HCT116 (cell line): ENCODE measurements around the gene HIVEP3. TPM values are rescaled to one million over a fixed set of nuclear protein-coding genes. Genes with fewer than 3 reads are reported as not detected.

ENCODE experiments used
- ATAC-seq: fragments of 200-7000 bp; cut with Tn5 transposase; 2 replicates; pipeline ENCODE4 v1.9.1; 2020; ENCODE audit warnings: mild to moderate bottlenecking, moderate library complexity
- BruUV-seq: library from RNA; stranded (reverse); fragments of 400-500 nt; replicated peaks from 2 replicates; lab custom pipeline; 2021; lab: Mats Ljungman, UMichigan
- CTCF ChIA-PET: fragments of 300-600 bp; sonication (Branson Sonifier 250); formaldehyde crosslinking; loops from one replicate; lab custom pipeline; 2021; ENCODE audit warnings: antibody characterized with exemption; lab: Charles Lee
- POLR2A ChIA-PET: fragments of 300-600, 350-600 bp; sonication (Branson Sonifier 250); formaldehyde crosslinking; loops from one replicate; lab custom pipeline; 2021; ENCODE audit warnings: antibody characterized with exemption; lab: Charles Lee
- RAD21 ChIA-PET, 2 experiments: fragments of 300-600 bp; sonication (Branson Sonifier 250); formaldehyde crosslinking; loops; one replicate each; lab custom pipeline; 2023; ENCODE audit warnings: low total read pairs in 2 of 2; ENCODE audit not compliant: uncharacterized antibody in 2 of 2, unreplicated experiment in 2 of 2, low non-redundant PET in 1 of 2; lab: Charles Lee
- DNase-seq: peaks from one replicate; pipeline ENCODE4 v3.0.0-alpha.2; 2010; ENCODE audit warnings: low read depth, low spot score
- H2AFZ ChIP-seq: fragments of 200-600 bp; shearing (Covaris generic), sonication (generic); 2 replicates; pipeline ENCODE4 v1.6.1; 2017; ENCODE audit warnings: low read depth, mixed run types, mixed read lengths, antibody characterized with exemption, low read length; ENCODE audit not compliant: poor library complexity, severe bottlenecking
- H3K27ac ChIP-seq: 2 replicates; pipeline ENCODE4 v1.5.1; 2012; ENCODE audit warnings: low read depth, low read length
- H3K27me3 ChIP-seq: fragments of 200-600 bp; sonication (generic); 2 replicates; pipeline ENCODE4 v1.6.1; 2016; ENCODE audit warnings: mixed run types, low read length, mixed read lengths; ENCODE audit not compliant: insufficient read depth
- H3K36me3 ChIP-seq, 2 experiments: fragments of 200-500 bp in 1 of 2; fragments of 200-600 bp in 1 of 2; sonication (Bioruptor generic) in 1 of 2; sonication (generic) in 1 of 2; 2 replicates each; pipeline versions ENCODE4 v1.5.1 to v1.6.1; 2014 to 2016; ENCODE audit warnings: low read length in 2 of 2, inconsistent platforms in 1 of 2, mixed read lengths in 1 of 2, mixed run types in 1 of 2; ENCODE audit not compliant: insufficient read depth in 2 of 2, control insufficient read depth in 1 of 2
- H3K4me1 ChIP-seq, 2 experiments: fragments of 200-600 bp in 1 of 2; sonication (generic) in 1 of 2; 2 replicates each; pipeline versions ENCODE4 v1.5.1 to v1.6.1; 2012 to 2017; ENCODE audit warnings: low read length in 2 of 2, inconsistent platforms in 1 of 2, mild to moderate bottlenecking in 1 of 2, mixed read lengths in 1 of 2, mixed run types in 1 of 2, moderate library complexity in 1 of 2; ENCODE audit not compliant: insufficient read depth in 2 of 2, control insufficient read depth in 1 of 2
- H3K4me2 ChIP-seq: fragments of 200-600 bp; sonication (generic); 2 replicates; pipeline ENCODE4 v1.6.1; 2017; ENCODE audit warnings: mixed run types, low read length, mixed read lengths
- H3K4me3 ChIP-seq, 2 experiments: fragments of 200-600 bp in 1 of 2; sonication (generic) in 1 of 2; replicated peaks in 1 of 2; 2 replicates each; pipeline ENCODE4 v1.5.1; 2011 to 2016; ENCODE audit warnings: low read length in 2 of 2, control low read depth in 1 of 2, low read depth in 1 of 2, mild to moderate bottlenecking in 1 of 2, mixed read lengths in 1 of 2, mixed run types in 1 of 2
- H3K79me2 ChIP-seq: fragments of 200-600 bp; sonication (generic); 2 replicates; pipeline ENCODE4 v1.6.1; 2017; ENCODE audit warnings: mild to moderate bottlenecking, mixed run types, low read length, moderate library complexity, mixed read lengths; ENCODE audit not compliant: insufficient read depth
- H3K9ac ChIP-seq: fragments of 200-600 bp; sonication (generic); 2 replicates; pipeline ENCODE4 v1.6.1; 2016; ENCODE audit warnings: low read length, mixed read lengths
- H3K9me2 ChIP-seq: fragments of 200-600 bp; sonication (generic), shearing (Covaris generic); 2 replicates; pipeline ENCODE4 v1.6.1; 2017; ENCODE audit warnings: mixed run types, mild to moderate bottlenecking, moderate library complexity; ENCODE audit not compliant: insufficient read depth
- H3K9me3 ChIP-seq, 2 experiments: fragments of 200-500 bp in 1 of 2; fragments of 200-600 bp in 1 of 2; sonication (Bioruptor generic) in 1 of 2; sonication (generic) in 1 of 2; 2 replicates each; pipeline ENCODE4 v1.6.1; 2014 to 2017; ENCODE audit warnings: low read length in 2 of 2, mixed read lengths in 2 of 2, inconsistent platforms in 1 of 2, low read depth in 1 of 2, mild to moderate bottlenecking in 1 of 2, mixed run types in 1 of 2, moderate library complexity in 1 of 2; ENCODE audit not compliant: control insufficient read depth in 1 of 2, insufficient read depth in 1 of 2
- H4K20me1 ChIP-seq: fragments of 200-600 bp; sonication (generic), shearing (Covaris generic); 2 replicates; pipeline ENCODE4 v1.6.1; 2017; ENCODE audit warnings: mixed run types, mild to moderate bottlenecking, moderate library complexity; ENCODE audit not compliant: insufficient read depth
- CBX3 ChIP-seq: IDR thresholded peaks from 2 replicates; pipeline ENCODE4 v1.6.1; 2012; ENCODE audit warnings: low read depth
- CEBPB ChIP-seq: IDR thresholded peaks from 2 replicates; pipeline ENCODE4 v1.6.1; 2012; ENCODE audit warnings: low read depth
- EGR1 ChIP-seq: IDR thresholded peaks from 2 replicates; pipeline ENCODE4 v1.6.1; 2012; ENCODE audit warnings: low read depth
- EZH2 ChIP-seq: fragments of 200-600 bp; sonication (generic); IDR thresholded peaks from 2 replicates; pipeline ENCODE4 v1.6.1; 2017; ENCODE audit warnings: antibody characterized with exemption, mixed run types
- FOSL1 ChIP-seq: IDR thresholded peaks from 2 replicates; pipeline ENCODE4 v1.6.1; 2012; ENCODE audit warnings: low read depth
- JUND ChIP-seq: IDR thresholded peaks from 2 replicates; pipeline ENCODE4 v1.6.1; 2012
- RAD21 ChIP-seq: IDR thresholded peaks from 2 replicates; pipeline ENCODE4 v1.6.1; 2012; ENCODE audit warnings: low read depth, mild to moderate bottlenecking
- REST ChIP-seq: IDR thresholded peaks from 2 replicates; pipeline ENCODE4 v1.6.1; 2012; ENCODE audit warnings: low read depth
- SIN3A ChIP-seq: IDR thresholded peaks from 2 replicates; pipeline ENCODE4 v1.6.1; 2012; ENCODE audit warnings: low read depth
- SRF ChIP-seq: IDR thresholded peaks from 2 replicates; pipeline ENCODE4 v1.6.1; 2012; ENCODE audit warnings: low read depth
- YY1 ChIP-seq: IDR thresholded peaks from 2 replicates; pipeline ENCODE4 v1.6.1; 2011; ENCODE audit warnings: low read length, low read depth, moderate library complexity, mild to moderate bottlenecking; ENCODE audit not compliant: insufficient replicate concordance; ENCODE audit errors: extremely low read depth
- ZFX ChIP-seq: fragments of 450-650 bp; IDR thresholded peaks from 2 replicates; pipeline ENCODE4 v1.6.1; 2017
- ZNF274 ChIP-seq: fragments of 200-500 bp; sonication (Bioruptor generic); IDR thresholded peaks from 2 replicates; pipeline ENCODE4 v1.6.1; 2014; ENCODE audit warnings: mild to moderate bottlenecking, low read depth, low read length, inconsistent platforms
- intact Hi-C: fragments of 100-400 bp; cut with micrococcal nuclease; formaldehyde crosslinking; loops from 2 replicates; pipeline ENCODE4 v1.10.0; 2022
- total RNA-seq: library from RNA; stranded (reverse); gene quantifications from one replicate; pipeline ENCODE4 v1.2.1, GENCODE V29; 2021; ENCODE audit not compliant: unreplicated experiment
- TF ChIP-seq, protein P1 (sequence below), 3 experiments: fragments of 200-600 bp in 1 of 3; sonication (generic) in 1 of 3; IDR thresholded peaks in 2 of 3; conservative IDR thresholded peaks in 1 of 3; 2 replicates each; pipeline ENCODE4 v1.5.1; 2012 to 2017; ENCODE audit warnings: low read depth in 2 of 3, low read length in 2 of 3, antibody characterized with exemption in 1 of 3, borderline replicate concordance in 1 of 3, control low read depth in 1 of 3, mild to moderate bottlenecking in 1 of 3, mixed read lengths in 1 of 3, mixed run types in 1 of 3, moderate library complexity in 1 of 3; ENCODE audit not compliant: insufficient read depth in 1 of 3
- TF ChIP-seq, protein P2 (sequence below): IDR thresholded peaks from 2 replicates; pipeline ENCODE4 v1.6.1; 2012

HIVEP3 gene
- total RNA-seq, 1 experiment from 2014 or later, result 7.1 TPM

DNA sequence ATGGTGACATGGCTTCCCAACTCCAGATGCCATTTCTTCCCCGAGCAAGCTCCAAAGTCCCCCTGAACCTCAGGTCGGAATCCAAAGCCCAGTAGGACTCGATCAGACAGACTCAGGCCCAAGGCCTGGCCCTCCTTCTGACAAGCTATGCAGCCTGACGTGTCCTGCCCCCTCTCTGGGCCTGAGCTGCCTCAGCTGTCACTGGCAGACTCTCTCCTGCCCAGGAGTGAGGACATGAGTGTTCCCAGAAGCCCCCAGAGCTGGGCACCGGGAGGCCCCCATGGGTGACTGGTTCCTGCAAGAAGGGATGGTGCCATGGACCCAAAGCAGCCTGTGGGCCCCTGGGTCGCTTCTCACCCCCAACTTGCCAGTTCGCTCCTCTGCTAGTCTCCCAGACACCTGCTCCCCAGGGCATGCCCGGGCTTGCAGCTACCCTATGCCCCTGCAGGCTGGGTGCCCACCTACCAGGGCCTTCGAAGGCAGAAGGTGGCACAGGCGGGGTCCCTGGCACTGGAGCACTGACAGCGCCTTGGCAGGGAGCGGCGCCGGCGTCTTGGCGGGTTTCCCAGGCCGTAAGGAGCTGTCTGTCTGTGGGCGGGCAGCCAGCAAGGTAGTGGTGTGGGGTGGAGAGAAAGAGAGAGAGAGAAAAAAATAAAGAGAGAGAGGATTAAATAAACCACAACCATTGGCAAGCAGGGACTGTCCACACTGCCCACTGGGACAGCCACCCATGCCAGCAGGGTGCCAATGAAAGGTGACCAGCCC is 436.5 kb downstream of the HIVEP3 start:
- BruUV-seq, result no TSS peak
- TF ChIP-seq CBX3 (no peak), FOSL1 (no peak), RAD21 (no peak), SRF (no peak), ZFX (no peak), REST (no peak), EGR1 (no peak), ZNF274 (no peak), JUND (no peak), EZH2 (no peak), SIN3A (no peak), CEBPB (no peak), YY1 (no peak)
- TF ChIP-seq, protein P1, sequence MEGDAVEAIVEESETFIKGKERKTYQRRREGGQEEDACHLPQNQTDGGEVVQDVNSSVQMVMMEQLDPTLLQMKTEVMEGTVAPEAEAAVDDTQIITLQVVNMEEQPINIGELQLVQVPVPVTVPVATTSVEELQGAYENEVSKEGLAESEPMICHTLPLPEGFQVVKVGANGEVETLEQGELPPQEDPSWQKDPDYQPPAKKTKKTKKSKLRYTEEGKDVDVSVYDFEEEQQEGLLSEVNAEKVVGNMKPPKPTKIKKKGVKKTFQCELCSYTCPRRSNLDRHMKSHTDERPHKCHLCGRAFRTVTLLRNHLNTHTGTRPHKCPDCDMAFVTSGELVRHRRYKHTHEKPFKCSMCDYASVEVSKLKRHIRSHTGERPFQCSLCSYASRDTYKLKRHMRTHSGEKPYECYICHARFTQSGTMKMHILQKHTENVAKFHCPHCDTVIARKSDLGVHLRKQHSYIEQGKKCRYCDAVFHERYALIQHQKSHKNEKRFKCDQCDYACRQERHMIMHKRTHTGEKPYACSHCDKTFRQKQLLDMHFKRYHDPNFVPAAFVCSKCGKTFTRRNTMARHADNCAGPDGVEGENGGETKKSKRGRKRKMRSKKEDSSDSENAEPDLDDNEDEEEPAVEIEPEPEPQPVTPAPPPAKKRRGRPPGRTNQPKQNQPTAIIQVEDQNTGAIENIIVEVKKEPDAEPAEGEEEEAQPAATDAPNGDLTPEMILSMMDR (IDR thresholded peaks at IDR 0.05 in 2 of 3, conservative IDR thresholded peaks at IDR 0.05 in 1 of 3; ENCODE audit: borderline replicate concordance in 1 of 3, insufficient read depth in 1 of 3, low read depth in 2 of 3, low read length in 2 of 3), result no peak
- TF ChIP-seq, protein P2, sequence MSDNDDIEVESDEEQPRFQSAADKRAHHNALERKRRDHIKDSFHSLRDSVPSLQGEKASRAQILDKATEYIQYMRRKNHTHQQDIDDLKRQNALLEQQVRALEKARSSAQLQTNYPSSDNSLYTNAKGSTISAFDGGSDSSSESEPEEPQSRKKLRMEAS, result no peak
- TF ChIP-seq, all 23 proteins: peak for 0
- Histone ChIP-seq H3K9me2 (no peaks in the 10 kb centered on the region), H3K4me1 (peaks cover 34 to 50% of the 10 kb centered on the region in 2 experiments), H3K27me3 (no peaks in the 10 kb centered on the region), H3K36me3 (no peaks in the 10 kb centered on the region), H4K20me1 (no peaks in the 10 kb centered on the region), H3K9me3 (no peaks in the 10 kb centered on the region), H3K79me2 (no peaks in the 10 kb centered on the region), H3K4me2 (peak overlapping the region; percentile 51), H2AFZ (peak overlapping the region; percentile 35), H3K4me3 (no peak overlapping the region), H3K27ac (peak overlapping the region; percentile 41; the same call in 1 of the 2 replicates), H3K9ac (no peak overlapping the region)
- RAD21 ChIA-PET, result no interaction called here
- DNase-seq (no peak), ATAC-seq (peak; percentile 23)
- CTCF ChIA-PET, result interaction anchor here (3.1 to 3.9 kb wide), 2 partner anchors 9 to 12 kb away, joined by 15 to 27 read pairs; no protein-coding TSS in a partner anchor
- POLR2A ChIA-PET, result no interaction called here
- intact Hi-C loops, result no loop called here
